ENCODE data around the gene MTA2. TPM values are rescaled to one million over a fixed set of nuclear protein-coding genes. Genes with fewer than 3 reads are reported as not detected.
"Not testable (repeated sequence)": the region's sequence is repeated elsewhere in the genome, so short reads cannot be mapped to it uniquely, and the experiment has no call there.

MTA2 gene
- total RNA-seq, 2 experiments from 2014 or later, result 167 to 172 TPM

GRCh38 chr11:62560566-62561103 is 41.0 kb downstream of the MTA2 start:
- no peaks in the 10 kb centered on the region for H3K9me3 ChIP-seq (ENCODE audit: control insufficient read depth in 1 of 2, insufficient read depth in 1 of 2, low read length in 2 of 2)
- H3K4me3 Mint-ChIP-seq, result no peak overlapping the region
- DNase-seq (peak; percentile 68 to 91 (median 80)), ATAC-seq (ENCODE audit: poor library complexity) (peak; percentile 30)
- H3K4me1 ChIP-seq (ENCODE audit: insufficient read depth, low read length), result peaks cover 53% of the 10 kb centered on the region
- peak; percentile 73 for TF ChIP-seq CTCF (IDR thresholded peaks at IDR 0.05)
- no peaks in the 10 kb centered on the region for H3K27me3 Mint-ChIP-seq
- no peak overlapping the region for H3K4me3 ChIP-seq (ENCODE audit: low read length)
- peaks cover 64% of the 10 kb centered on the region for H3K36me3 Mint-ChIP-seq (ENCODE audit: low read depth)
- POLR2A ChIA-PET, result interaction anchor here (1.0 to 3.2 kb wide), 6 partner anchors 9 to 136 kb away, joined by 4 to 18 read pairs (median 10); partner anchors contain the start of genes AHNAK and EEF1G
- CTCF ChIA-PET, result interaction anchor here (0.6 to 12.2 kb wide), 17 partner anchors 9 to 166 kb away, joined by 3 to 251 read pairs (median 4); partner anchors contain the start of genes AHNAK, EEF1G and TUT1
- H3K9me3 Mint-ChIP-seq, result no peaks in the 10 kb centered on the region
- H3K27ac Mint-ChIP-seq, result peak overlapping the region; percentile 95
- intact Hi-C loops (cut with DNase I, micrococcal nuclease), result loop anchor here (1.0 to 2.0 kb wide), 5 partner anchors 18 to 166 kb away; no protein-coding TSS in a partner anchor
- peaks cover 53% of the 10 kb centered on the region for H3K36me3 ChIP-seq (ENCODE audit: insufficient read depth, low read length)
- no peaks in the 10 kb centered on the region for H3K27me3 ChIP-seq (ENCODE audit: control insufficient read depth in 1 of 2, insufficient read depth in 2 of 2, low read length in 2 of 2)
- H3K4me1 Mint-ChIP-seq (ENCODE audit: low read depth), result peaks cover 51% of the 10 kb centered on the region
- no peak overlapping the region for H3K27ac ChIP-seq (ENCODE audit: low read depth in 1 of 2, low read length in 2 of 2)

GRCh38 chr11:62559626-62560025 is 42.0 kb downstream of the MTA2 start:
- ChIA-PET CTCF (interaction anchor here (1.6 to 12.2 kb wide), 5 partner anchors 9 to 135 kb away, joined by 4 to 251 read pairs (median 21); partner anchors contain the start of genes AHNAK and EEF1G), POLR2A (interaction anchor here (0.5 to 3.2 kb wide), 5 partner anchors 13 to 135 kb away, joined by 4 to 18 read pairs (median 9); partner anchors contain the start of genes AHNAK and EEF1G)
- Mint-ChIP-seq H3K4me1 (ENCODE audit: low read depth) (peaks cover 58% of the 10 kb centered on the region), H3K27ac (peak overlapping the region; percentile 95), H3K36me3 (ENCODE audit: low read depth) (peaks cover 55% of the 10 kb centered on the region)
- H3K9me3 ChIP-seq (ENCODE audit: control insufficient read depth in 1 of 2, insufficient read depth in 1 of 2, low read length in 2 of 2); H3K27me3 Mint-ChIP-seq; ATAC-seq (ENCODE audit: poor library complexity); H3K27me3 ChIP-seq (ENCODE audit: control insufficient read depth in 1 of 2, insufficient read depth in 2 of 2, low read length in 2 of 2); DNase-seq; H3K4me3 ChIP-seq (ENCODE audit: low read length); H3K9me3 Mint-ChIP-seq; H3K4me3 Mint-ChIP-seq: not testable (repeated sequence)
- Histone ChIP-seq H3K36me3 (ENCODE audit: insufficient read depth, low read length) (peaks cover 45% of the 10 kb centered on the region), H3K4me1 (ENCODE audit: insufficient read depth, low read length) (peaks cover 63% of the 10 kb centered on the region), H3K27ac (ENCODE audit: low read depth in 1 of 2, low read length in 2 of 2) (peak overlapping the region in 1 of 2 donors; percentile 96)
- intact Hi-C loops (cut with DNase I, micrococcal nuclease), result loop anchor here (1.0 to 5.0 kb wide), 6 partner anchors 17 to 165 kb away; partner anchors contain the start of gene TUT1 (in 1 of the 2)

GRCh38 chr11:62559204-62559603 is 42.5 kb downstream of the MTA2 start:
- ATAC-seq (ENCODE audit: poor library complexity) (no peak), DNase-seq (no peak)
- Histone ChIP-seq H3K4me3 (ENCODE audit: low read length) (no peak overlapping the region), H3K4me1 (ENCODE audit: insufficient read depth, low read length) (peaks cover 67% of the 10 kb centered on the region), H3K36me3 (ENCODE audit: insufficient read depth, low read length) (peaks cover 44% of the 10 kb centered on the region), H3K27ac (ENCODE audit: low read depth in 1 of 2, low read length in 2 of 2) (peak overlapping the region in 1 of 2 donors; percentile 96), H3K27me3 (ENCODE audit: control insufficient read depth in 1 of 2, insufficient read depth in 2 of 2, low read length in 2 of 2) (no peaks in the 10 kb centered on the region), H3K9me3 (ENCODE audit: control insufficient read depth in 1 of 2, insufficient read depth in 1 of 2, low read length in 2 of 2) (no peaks in the 10 kb centered on the region)
- H3K4me1 Mint-ChIP-seq (ENCODE audit: low read depth), result peaks cover 62% of the 10 kb centered on the region
- intact Hi-C loops (cut with DNase I, micrococcal nuclease), result loop anchor here in 1 of 2 experiments (5.0 kb wide), 1 partner anchor 33 kb away; the partner anchor contains the start of gene TUT1
- H3K27me3 Mint-ChIP-seq, result no peaks in the 10 kb centered on the region
- peak overlapping the region; percentile 42 for H3K4me3 Mint-ChIP-seq
- H3K27ac Mint-ChIP-seq, result peak overlapping the region; percentile 95
- peaks cover 55% of the 10 kb centered on the region for H3K36me3 Mint-ChIP-seq (ENCODE audit: low read depth)
- POLR2A ChIA-PET, result interaction anchor here (0.6 to 6.6 kb wide), 5 partner anchors 12 to 134 kb away, joined by 4 to 61 read pairs (median 17); partner anchors contain the start of genes AHNAK, EEF1G and TUT1
- no peak for TF ChIP-seq CTCF (IDR thresholded peaks at IDR 0.05)
- CTCF ChIA-PET, result interaction anchor here (3.2 to 12.2 kb wide), 3 partner anchors 8 to 135 kb away, joined by 21 to 251 read pairs (median 92); partner anchors contain the start of gene AHNAK
- H3K9me3 Mint-ChIP-seq, result no peaks in the 10 kb centered on the region
